Transverse colon (tissue), 4 donors: ENCODE data around the gene NCBP3. TPM values are rescaled to one million over a fixed set of nuclear protein-coding genes. Genes with fewer than 3 reads are reported as not detected.
"Not testable (repeated sequence)": the region's sequence is repeated elsewhere in the genome, so short reads cannot be mapped to it uniquely, and the experiment has no call there.

Experiments
- DNase-seq: peaks from one replicate; pipeline ENCODE4 v3.0.0-alpha.2; 2019
- H3K27ac ChIP-seq, 4 donors: fragments of 200-600 bp; sonication (generic); 2 replicates each; pipeline ENCODE4 v1.5.1; 2016 to 2018; ENCODE audit warnings: inconsistent platforms in 4 of 4
- H3K27me3 ChIP-seq: fragments of 200-600 bp; sonication (generic); 2 replicates; pipeline ENCODE4 v1.5.1; 2017; ENCODE audit warnings: inconsistent platforms
- H3K36me3 ChIP-seq, 4 donors: fragments of 200-600 bp; sonication (generic); 2 replicates each; pipeline ENCODE4 v1.5.1; 2017 to 2019; ENCODE audit warnings: inconsistent platforms in 4 of 4
- H3K4me1 ChIP-seq, 4 donors: fragments of 200-600 bp; sonication (generic); 2 replicates each; pipeline ENCODE4 v1.5.1; 2017 to 2020; ENCODE audit warnings: inconsistent platforms in 4 of 4
- H3K4me3 ChIP-seq, 4 donors: fragments of 200-600 bp; sonication (generic); 1 replicate in 1 of 4; 2 replicates in 3 of 4; pipeline versions ENCODE4 v1.5.1 to v1.6.1; 2017 to 2019; ENCODE audit warnings: inconsistent platforms in 4 of 4
- H3K9me3 ChIP-seq, 2 donors: fragments of 200-600 bp; sonication (generic); 2 replicates each; pipeline ENCODE4 v1.5.1; 2017 to 2019; ENCODE audit warnings: inconsistent platforms in 2 of 2
- EP300 ChIP-seq: sonication (generic); formaldehyde crosslinking; IDR thresholded peaks from one replicate; pipeline ENCODE4 v1.6.1; 2017; ENCODE audit warnings: antibody characterized with exemption, low read depth
- POLR2A ChIP-seq: fragments of 450-650 bp; IDR thresholded peaks from one replicate; pipeline ENCODE4 v1.6.1; 2016; ENCODE audit warnings: antibody characterized with exemption, mild to moderate bottlenecking, moderate library complexity
- POLR2AphosphoS5 ChIP-seq, 3 donors: sonication (generic); formaldehyde crosslinking; IDR thresholded peaks; one replicate each; pipeline ENCODE4 v1.6.1; 2016; ENCODE audit warnings: antibody characterized with exemption in 3 of 3
- WGBS, 2 donors: methylation state at CpG; one replicate each; pipeline ENCODE4 v1.1.5; 2018; ENCODE audit warnings: low coverage in 1 of 2; 5-methylcytosine and 5-hydroxymethylcytosine counted together
- in situ Hi-C, 4 donors: fragments of 200-750 bp; cut with MboI; loops; one replicate each; pipeline versions ENCODE4 v1.15.0 to v1.15.1; 2017; ENCODE audit warnings: low sequenced_read_pairs in 3 of 4, low pct_ligation_motif_present in 1 of 4, low pct_unique_long_range_greater_than_20kb in 1 of 4
- intact Hi-C: fragments of 100-400 bp; cut with DNase I; formaldehyde crosslinking; loops from one replicate; pipeline ENCODE4 v1.15.1; 2023; ENCODE audit warnings: low total_unique reads
- total RNA-seq, 4 donors: library from RNA; depleted of rRNA; stranded (reverse); fragments of >200 nt; gene quantifications; one replicate each; pipeline ENCODE4 v1.1.0, GENCODE V29; 2016
- TF ChIP-seq, protein P1 (sequence below), 5 experiments: fragments of 200-600 bp in 3 of 5; fragments of 450-650 bp in 2 of 5; sonication (generic) in 3 of 5; IDR thresholded peaks; 1 replicate in 2 of 5; 2 replicates in 3 of 5; pipeline ENCODE4 v1.5.1; 2016 to 2017; ENCODE audit warnings: antibody characterized with exemption in 5 of 5, inconsistent platforms in 3 of 5, mild to moderate bottlenecking in 2 of 5, moderate library complexity in 1 of 5

The NCBP3 gene
- total RNA-seq, 4 donors from 2014 or later = 28.9 to 55.6 (median 45.8) TPM

DNA sequence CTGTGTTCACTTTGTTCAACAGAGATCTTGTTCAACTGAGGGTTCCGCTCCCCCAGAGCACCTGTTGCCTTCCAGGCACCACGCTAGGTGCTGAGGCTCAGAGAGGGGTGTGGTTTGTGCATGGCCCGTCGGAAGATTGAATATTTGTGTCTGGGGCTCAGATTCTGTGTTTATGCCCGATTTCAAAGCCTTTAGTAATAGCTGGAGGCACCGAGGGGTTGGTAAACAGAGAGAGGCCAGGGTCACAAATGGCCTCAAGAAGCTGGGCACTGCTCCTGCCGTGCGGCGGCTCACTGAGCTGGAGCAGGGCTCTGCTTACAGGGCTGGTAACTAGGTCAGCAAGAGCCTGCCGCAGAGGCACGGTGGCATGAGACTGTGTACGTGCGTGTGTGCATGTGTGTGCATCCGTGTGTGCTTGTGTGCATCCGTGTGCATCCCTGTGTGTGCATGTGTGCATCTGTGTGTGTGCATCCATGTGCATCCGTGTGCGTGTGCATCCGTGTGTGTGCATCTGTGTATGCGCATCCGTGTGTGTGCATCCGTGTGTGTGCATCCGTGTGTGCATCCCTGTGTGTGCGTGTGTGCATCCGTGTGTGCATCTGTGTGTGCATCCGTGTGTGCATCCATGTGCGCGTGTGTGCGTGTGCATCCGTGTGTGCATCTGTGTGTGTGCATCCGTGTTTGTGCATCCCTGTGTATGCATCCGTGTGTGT is 50.5 kb downstream of the NCBP3 start:
- Histone ChIP-seq H3K4me1 (no peaks in the 10 kb centered on the region), H3K27me3 (no peaks in the 10 kb centered on the region), H3K27ac (no peak overlapping the region), H3K36me3 (no peaks in the 10 kb centered on the region), H3K4me3 (no peak overlapping the region), H3K9me3 (no peaks in the 10 kb centered on the region)
- no peak for TF ChIP-seq EP300
- no peak for TF ChIP-seq POLR2AphosphoS5 (IDR thresholded peaks at IDR 0.05)
- TF ChIP-seq POLR2A = no peak
- TF ChIP-seq, protein P1, sequence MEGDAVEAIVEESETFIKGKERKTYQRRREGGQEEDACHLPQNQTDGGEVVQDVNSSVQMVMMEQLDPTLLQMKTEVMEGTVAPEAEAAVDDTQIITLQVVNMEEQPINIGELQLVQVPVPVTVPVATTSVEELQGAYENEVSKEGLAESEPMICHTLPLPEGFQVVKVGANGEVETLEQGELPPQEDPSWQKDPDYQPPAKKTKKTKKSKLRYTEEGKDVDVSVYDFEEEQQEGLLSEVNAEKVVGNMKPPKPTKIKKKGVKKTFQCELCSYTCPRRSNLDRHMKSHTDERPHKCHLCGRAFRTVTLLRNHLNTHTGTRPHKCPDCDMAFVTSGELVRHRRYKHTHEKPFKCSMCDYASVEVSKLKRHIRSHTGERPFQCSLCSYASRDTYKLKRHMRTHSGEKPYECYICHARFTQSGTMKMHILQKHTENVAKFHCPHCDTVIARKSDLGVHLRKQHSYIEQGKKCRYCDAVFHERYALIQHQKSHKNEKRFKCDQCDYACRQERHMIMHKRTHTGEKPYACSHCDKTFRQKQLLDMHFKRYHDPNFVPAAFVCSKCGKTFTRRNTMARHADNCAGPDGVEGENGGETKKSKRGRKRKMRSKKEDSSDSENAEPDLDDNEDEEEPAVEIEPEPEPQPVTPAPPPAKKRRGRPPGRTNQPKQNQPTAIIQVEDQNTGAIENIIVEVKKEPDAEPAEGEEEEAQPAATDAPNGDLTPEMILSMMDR (IDR thresholded peaks at IDR 0.05) = no peak
- intact Hi-C loops (no loop called here), in situ Hi-C loops (no loop called here)
- no peak for DNase-seq
- 53 to 77% methylated on average over 4 to 31 of the region's 31 CpGs for WGBS, 2 donors

DNA sequence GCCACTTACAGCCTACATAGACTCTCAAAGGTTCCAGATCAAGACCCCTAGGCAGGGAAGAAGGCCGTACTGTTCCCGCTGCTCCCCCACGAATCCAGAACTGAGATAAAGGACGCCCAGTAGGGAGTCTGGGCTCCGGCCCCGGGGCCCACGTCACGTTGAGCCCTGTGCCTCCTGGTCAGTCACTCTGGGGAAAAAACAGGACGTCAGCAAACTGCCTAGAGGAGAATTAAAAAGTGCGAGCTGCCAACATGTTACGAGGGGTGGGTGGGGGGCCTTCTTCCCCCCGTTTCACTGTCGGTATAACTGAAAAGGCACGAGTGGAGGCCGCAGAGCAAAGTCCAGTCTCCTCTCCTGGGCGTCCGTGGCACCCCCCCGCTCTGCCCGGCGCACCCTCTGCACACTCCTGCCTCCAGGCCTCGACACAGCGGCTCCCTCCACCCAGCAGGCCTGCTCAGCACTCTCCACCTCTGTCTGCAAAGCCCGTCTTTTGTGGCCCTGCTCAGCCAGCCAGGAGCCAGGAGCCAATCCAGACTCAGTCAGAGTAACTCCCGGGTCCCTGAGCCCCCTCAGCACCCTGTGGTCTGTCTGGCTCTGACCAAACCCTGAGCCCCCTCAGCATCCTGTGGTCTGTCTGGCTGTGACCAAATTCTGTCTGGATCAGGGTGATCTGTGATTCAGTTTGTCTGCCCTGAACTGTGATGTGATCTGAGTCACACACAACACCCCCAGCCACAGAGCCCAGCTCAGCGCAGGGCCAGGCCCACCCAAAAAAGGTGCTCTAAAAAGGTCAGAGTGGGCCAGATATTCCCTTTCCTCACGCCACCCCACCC is 51.3 kb downstream of the NCBP3 start:
- H3K36me3 ChIP-seq = no peaks in the 10 kb centered on the region
- H3K9me3 ChIP-seq = no peaks in the 10 kb centered on the region
- H3K4me1 ChIP-seq = no peaks in the 10 kb centered on the region
- in situ Hi-C loops = no loop called here
- TF ChIP-seq POLR2A (no peak), EP300 (no peak), POLR2AphosphoS5 (IDR thresholded peaks at IDR 0.05) (no peak)
- TF ChIP-seq, protein P1 (IDR thresholded peaks at IDR 0.05) = no peak
- intact Hi-C loops = no loop called here
- 60 to 80% methylated on average over 1 to 26 of the region's 26 CpGs for WGBS, 2 donors
- no peak overlapping the region for H3K27ac ChIP-seq
- H3K27me3 ChIP-seq = no peaks in the 10 kb centered on the region
- DNase-seq = no peak
- no peak overlapping the region for H3K4me3 ChIP-seq

DNA sequence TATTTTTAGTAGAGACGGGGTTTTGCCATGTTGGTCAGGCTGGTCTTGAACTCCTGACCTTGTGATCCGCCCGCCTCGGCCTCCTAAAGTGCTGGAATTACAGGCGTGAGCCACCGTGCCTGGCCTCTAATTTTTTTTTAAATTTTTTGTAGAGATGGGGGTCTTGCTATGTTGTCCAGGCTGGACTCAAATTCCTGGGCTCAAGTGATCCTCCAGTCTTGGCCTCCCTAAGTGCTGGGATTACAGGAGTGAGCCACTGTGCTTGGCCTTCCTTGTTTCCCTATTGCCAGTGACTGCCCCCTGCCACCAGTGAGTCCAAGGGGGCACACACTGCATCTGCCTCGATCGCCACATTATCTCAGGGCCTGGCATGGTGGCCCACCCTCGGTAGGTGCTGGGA is 51.9 kb downstream of the NCBP3 start:
- H3K27me3 ChIP-seq, H3K4me1 ChIP-seq, H3K27ac ChIP-seq, H3K9me3 ChIP-seq, H3K4me3 ChIP-seq, DNase-seq, intact Hi-C loops, in situ Hi-C loops, H3K36me3 ChIP-seq: not testable (repeated sequence)
- 96 to 100% methylated on average over 2 to 9 of the region's 9 CpGs for WGBS, 2 donors

DNA sequence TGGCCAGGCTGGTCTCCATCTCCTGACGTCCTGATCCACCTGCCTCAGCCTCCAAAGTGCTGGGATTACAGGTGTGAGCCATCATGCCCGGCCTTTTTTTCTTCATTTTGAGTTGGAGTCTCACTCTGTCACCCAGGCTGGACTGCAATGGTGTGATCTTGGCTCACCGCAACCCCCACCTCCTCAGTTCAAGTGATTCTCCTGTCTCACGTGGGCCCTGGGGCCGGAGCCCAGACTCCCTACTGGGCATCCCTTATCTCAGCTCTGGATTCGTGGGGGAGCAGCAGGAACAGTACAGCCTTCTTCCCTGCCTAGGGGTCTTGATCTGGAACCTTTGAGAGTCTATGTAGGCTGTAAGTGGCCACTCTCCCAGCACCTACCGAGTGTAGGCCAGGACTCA is 52.8 kb downstream of the NCBP3 start:
- intact Hi-C loops, H3K27me3 ChIP-seq, H3K4me3 ChIP-seq, H3K36me3 ChIP-seq, in situ Hi-C loops, H3K27ac ChIP-seq, H3K9me3 ChIP-seq, H3K4me1 ChIP-seq, DNase-seq: not testable (repeated sequence)
- WGBS, 2 donors = 91 to 100% methylated on average over 3 to 7 of the region's 7 CpGs

DNA sequence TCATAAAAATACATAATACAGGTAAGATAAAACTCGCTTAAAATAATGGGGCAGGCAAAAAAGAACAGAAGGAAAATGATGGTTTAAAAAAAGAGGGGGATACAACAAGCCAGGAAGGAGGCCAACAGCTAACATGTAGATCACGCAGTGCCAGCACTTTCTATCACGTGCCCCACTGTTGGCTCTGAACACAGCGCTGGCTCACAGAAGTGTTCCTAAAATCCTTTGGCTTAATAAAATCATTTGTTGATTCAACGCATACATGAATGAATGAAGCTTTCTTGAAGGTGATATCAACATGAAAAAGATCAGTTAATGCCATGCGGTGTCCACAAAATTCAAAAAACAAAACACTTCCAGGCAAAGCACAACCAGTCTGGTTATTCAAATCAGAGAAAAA is 53.6 kb downstream of the NCBP3 start:
- H3K27me3 ChIP-seq = no peaks in the 10 kb centered on the region
- 61 to 64% methylated on average over 5 to 6 of the region's 6 CpGs for WGBS, 2 donors

More for the DNA sequence above, 53.6 kb downstream of the NCBP3 start:
- Histone ChIP-seq H3K9me3 (no peaks in the 10 kb centered on the region), H3K4me1 (no peaks in the 10 kb centered on the region), H3K4me3 (no peak overlapping the region), H3K27ac (no peak overlapping the region), H3K36me3 (no peaks in the 10 kb centered on the region)
- in situ Hi-C loops (no loop called here), intact Hi-C loops (no loop called here)
- no peak for DNase-seq
- TF ChIP-seq POLR2A = no peak
- no peak for TF ChIP-seq EP300
